ENCODE measurements around the gene KLHDC4. TPM values are rescaled to one million over a fixed set of nuclear protein-coding genes. Genes with fewer than 3 reads are reported as not detected.

Gene KLHDC4
- total and polyA plus RNA-seq, 10 of the 15 experiments (the other 5 are each of a cell fraction or from before 2014, with no cell fraction given): 0.80 to 62.1 (median 32.8) TPM

GRCh38 chr16:87729266-87729954 is 36.4 kb downstream of the KLHDC4 start:
- H3K36me3 ChIP-seq (ENCODE audit: control insufficient read depth in 2 of 2, insufficient read depth in 2 of 2, low read length in 1 of 2): peaks cover 13 to 17% of the 10 kb centered on the region in 2 experiments
- TF ChIP-seq SP1 (IDR thresholded peaks at IDR 0.05; ENCODE audit: low read depth, low read length) (no peak), ZBED1 (IDR thresholded peaks at IDR 0.05; ENCODE audit: borderline replicate concordance) (no peak), ATF7 (IDR thresholded peaks at IDR 0.05; ENCODE audit: low read depth) (no peak), SIN3A (IDR thresholded peaks at IDR 0.05; ENCODE audit: low read depth, low read length) (no peak), TARDBP (IDR thresholded peaks at IDR 0.05; ENCODE audit: borderline replicate concordance) (no peak), CBX3 (IDR thresholded peaks at IDR 0.05; ENCODE audit: borderline replicate concordance, low read depth) (no peak), CBFB (IDR thresholded peaks at IDR 0.05; ENCODE audit: low read depth) (no peak), RBBP5 (conservative IDR thresholded peaks at IDR 0.05) (no peak), SMAD1 (IDR thresholded peaks at IDR 0.05; ENCODE audit: low read depth, partially characterized antibody) (no peak)
- TF ChIP-seq, protein P1, sequence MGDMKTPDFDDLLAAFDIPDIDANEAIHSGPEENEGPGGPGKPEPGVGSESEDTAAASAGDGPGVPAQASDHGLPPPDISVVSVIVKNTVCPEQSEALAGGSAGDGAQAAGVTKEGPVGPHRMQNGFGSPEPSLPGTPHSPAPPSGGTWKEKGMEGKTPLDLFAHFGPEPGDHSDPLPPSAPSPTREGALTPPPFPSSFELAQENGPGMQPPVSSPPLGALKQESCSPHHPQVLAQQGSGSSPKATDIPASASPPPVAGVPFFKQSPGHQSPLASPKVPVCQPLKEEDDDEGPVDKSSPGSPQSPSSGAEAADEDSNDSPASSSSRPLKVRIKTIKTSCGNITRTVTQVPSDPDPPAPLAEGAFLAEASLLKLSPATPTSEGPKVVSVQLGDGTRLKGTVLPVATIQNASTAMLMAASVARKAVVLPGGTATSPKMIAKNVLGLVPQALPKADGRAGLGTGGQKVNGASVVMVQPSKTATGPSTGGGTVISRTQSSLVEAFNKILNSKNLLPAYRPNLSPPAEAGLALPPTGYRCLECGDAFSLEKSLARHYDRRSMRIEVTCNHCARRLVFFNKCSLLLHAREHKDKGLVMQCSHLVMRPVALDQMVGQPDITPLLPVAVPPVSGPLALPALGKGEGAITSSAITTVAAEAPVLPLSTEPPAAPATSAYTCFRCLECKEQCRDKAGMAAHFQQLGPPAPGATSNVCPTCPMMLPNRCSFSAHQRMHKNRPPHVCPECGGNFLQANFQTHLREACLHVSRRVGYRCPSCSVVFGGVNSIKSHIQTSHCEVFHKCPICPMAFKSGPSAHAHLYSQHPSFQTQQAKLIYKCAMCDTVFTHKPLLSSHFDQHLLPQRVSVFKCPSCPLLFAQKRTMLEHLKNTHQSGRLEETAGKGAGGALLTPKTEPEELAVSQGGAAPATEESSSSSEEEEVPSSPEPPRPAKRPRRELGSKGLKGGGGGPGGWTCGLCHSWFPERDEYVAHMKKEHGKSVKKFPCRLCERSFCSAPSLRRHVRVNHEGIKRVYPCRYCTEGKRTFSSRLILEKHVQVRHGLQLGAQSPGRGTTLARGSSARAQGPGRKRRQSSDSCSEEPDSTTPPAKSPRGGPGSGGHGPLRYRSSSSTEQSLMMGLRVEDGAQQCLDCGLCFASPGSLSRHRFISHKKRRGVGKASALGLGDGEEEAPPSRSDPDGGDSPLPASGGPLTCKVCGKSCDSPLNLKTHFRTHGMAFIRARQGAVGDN (IDR thresholded peaks at IDR 0.05): no peak
- TF ChIP-seq, protein P2, sequence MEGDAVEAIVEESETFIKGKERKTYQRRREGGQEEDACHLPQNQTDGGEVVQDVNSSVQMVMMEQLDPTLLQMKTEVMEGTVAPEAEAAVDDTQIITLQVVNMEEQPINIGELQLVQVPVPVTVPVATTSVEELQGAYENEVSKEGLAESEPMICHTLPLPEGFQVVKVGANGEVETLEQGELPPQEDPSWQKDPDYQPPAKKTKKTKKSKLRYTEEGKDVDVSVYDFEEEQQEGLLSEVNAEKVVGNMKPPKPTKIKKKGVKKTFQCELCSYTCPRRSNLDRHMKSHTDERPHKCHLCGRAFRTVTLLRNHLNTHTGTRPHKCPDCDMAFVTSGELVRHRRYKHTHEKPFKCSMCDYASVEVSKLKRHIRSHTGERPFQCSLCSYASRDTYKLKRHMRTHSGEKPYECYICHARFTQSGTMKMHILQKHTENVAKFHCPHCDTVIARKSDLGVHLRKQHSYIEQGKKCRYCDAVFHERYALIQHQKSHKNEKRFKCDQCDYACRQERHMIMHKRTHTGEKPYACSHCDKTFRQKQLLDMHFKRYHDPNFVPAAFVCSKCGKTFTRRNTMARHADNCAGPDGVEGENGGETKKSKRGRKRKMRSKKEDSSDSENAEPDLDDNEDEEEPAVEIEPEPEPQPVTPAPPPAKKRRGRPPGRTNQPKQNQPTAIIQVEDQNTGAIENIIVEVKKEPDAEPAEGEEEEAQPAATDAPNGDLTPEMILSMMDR (IDR thresholded peaks at IDR 0.05 in 2 of 3, conservative IDR thresholded peaks at IDR 0.05 in 1 of 3; ENCODE audit: control insufficient read depth in 2 of 3, extremely low read depth in 1 of 3, insufficient read depth in 1 of 3, low read depth in 3 of 3, low read length in 3 of 3): no peak
- no peaks in the 10 kb centered on the region for H4K20me1 ChIP-seq (ENCODE audit: control insufficient read depth, insufficient read depth)
- H3K4me2 ChIP-seq (ENCODE audit: control insufficient read depth, insufficient read depth): no peak overlapping the region
- SMC1A ChIA-PET (ENCODE audit: uncharacterized antibody, unreplicated experiment): no interaction called here
- H3K4me1 ChIP-seq (ENCODE audit: control insufficient read depth, insufficient read depth, low read length): peaks cover 11% of the 10 kb centered on the region
- no peaks in the 10 kb centered on the region for H3K79me2 ChIP-seq (ENCODE audit: control insufficient read depth, insufficient read depth, low read length)
- FAIRE-seq (no peak), ATAC-seq (no peak), DNase-seq (ENCODE audit: low read depth, low spot score) (no peak)
- RAD21 ChIA-PET (ENCODE audit: unreplicated experiment): no interaction called here
- H3K27ac ChIP-seq (ENCODE audit: control insufficient read depth, insufficient read depth): no peak overlapping the region
- H3K4me3 ChIP-seq: no peak overlapping the region
- no peaks in the 10 kb centered on the region for H3K27me3 ChIP-seq (replicated peaks in 1 of 2; ENCODE audit: control insufficient read depth in 2 of 2, insufficient read depth in 2 of 2, low read length in 1 of 2)
- intact Hi-C loops (cut with micrococcal nuclease; ENCODE audit: unreplicated experiment): no loop called here
- in situ Hi-C loops (cut with MboI): no loop called here
- POLR2A ChIA-PET: no interaction called here
- no peak overlapping the region for H2AFZ ChIP-seq (ENCODE audit: control insufficient read depth, low read depth, low read length)
- 20% methylated on average over 17 of the region's 17 CpGs for WGBS (ENCODE audit: insufficient coverage, insufficient replicate concordance, low lambda C conversion rate, missing lambda C conversion rate)
- H3K9ac ChIP-seq (ENCODE audit: control insufficient read depth, insufficient read depth, low read length): no peak overlapping the region
- BruUV-seq (replicated peaks): no TSS peak
- no peaks in the 10 kb centered on the region for H3K9me3 ChIP-seq (replicated peaks; ENCODE audit: control insufficient read depth, insufficient read depth, low read length)
- CTCF ChIA-PET: no interaction called here

Measured in GM12878 (cell line).